ENCODE data around the gene MARCHF9. TPM values are rescaled to one million over a fixed set of nuclear protein-coding genes. Genes with fewer than 3 reads are reported as not detected.

MARCHF9 gene
- total and polyA plus RNA-seq, 2 donors (not counting 1 experiment from before 2014, with no cell fraction given) = 81.4 to 128 TPM

DNA sequence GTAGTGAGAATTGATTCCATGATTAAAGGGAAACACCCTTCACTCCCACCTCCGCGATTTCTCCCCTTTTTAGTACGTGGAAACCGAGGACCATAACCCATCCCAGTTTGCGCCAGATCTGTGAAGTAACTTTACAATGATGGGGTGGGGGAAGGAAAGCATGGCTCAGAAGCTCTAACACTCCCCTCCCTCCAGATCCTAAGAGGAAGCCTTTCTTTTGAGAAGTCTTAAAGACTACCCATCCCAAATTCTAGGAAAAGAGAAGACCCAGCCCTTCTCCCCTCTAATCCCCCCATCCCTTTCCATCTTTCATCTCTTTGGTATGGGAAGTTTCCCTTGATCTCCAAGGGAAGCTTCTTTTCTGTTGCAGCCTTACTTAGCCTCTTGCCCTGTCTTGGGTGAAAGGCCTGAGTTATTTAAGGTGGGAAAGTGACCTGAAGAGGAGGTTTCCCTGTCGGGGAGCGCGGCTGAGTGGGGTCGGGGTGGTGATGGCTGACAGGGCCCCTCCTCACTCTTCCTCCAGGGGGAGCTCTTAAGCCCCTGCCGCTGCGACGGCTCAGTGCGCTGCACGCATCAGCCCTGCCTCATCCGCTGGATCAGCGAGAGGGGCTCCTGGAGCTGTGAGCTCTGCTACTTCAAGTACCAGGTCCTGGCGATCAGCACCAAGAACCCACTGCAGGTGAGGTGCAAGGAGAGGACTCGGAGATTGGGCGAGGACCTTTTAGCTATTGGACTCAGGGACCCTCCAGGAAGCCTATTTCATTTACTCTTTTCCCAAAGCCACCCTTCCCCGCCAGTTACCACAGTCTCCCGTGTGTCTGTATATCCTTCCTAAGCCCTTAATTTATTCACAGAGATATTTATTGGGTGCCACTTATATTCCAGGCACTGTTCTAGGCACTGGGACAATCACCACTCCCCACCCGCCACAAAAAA, 1.8 kb downstream of the MARCHF9 start:
- no peaks in the 10 kb centered on the region for H3K27me3 Mint-ChIP-seq
- peak; percentile 78 for DNase-seq
- peaks cover 48% of the 10 kb centered on the region for H3K79me2 ChIP-seq (ENCODE audit: control insufficient read depth, insufficient read depth, low read length)
- peak overlapping the region; percentile 94 for H3K4me3 Mint-ChIP-seq
- ChIA-PET POLR2A (interaction anchor here (0.5 to 1.4 kb wide), 8 partner anchors 9 to 684 kb away, joined by 3 to 7 read pairs (median 4); partner anchors contain the start of genes ATP23, EEF1AKMT3, METTL1 and OS9), CTCF (interaction anchor here (0.8 to 2.6 kb wide), 23 partner anchors 8 to 232 kb away, joined by 3 to 37 read pairs (median 5); partner anchors contain the start of genes AVIL, CYP27B1, EEF1AKMT3 and METTL1)
- no peaks in the 10 kb centered on the region for H3K9me3 Mint-ChIP-seq (ENCODE audit: insufficient read depth)
- H3K27ac ChIP-seq (ENCODE audit: low read length in 2 of 2) = peak overlapping the region; percentile 78 to 90
- H3K4me2 ChIP-seq (replicated peaks; ENCODE audit: low read depth, low read length, poor library complexity, severe bottlenecking) = peak overlapping the region; percentile 90
- whole genome bisulfite sequencing (ENCODE audit: insufficient coverage) = 27% methylated on average over 10 of the region's 22 CpGs
- no peak for ATAC-seq (ENCODE audit: low read depth)
- H4K20me1 ChIP-seq (ENCODE audit: control insufficient read depth, insufficient read depth, low read length, poor library complexity, severe bottlenecking) = peaks cover 57% of the 10 kb centered on the region
- H3K4me1 Mint-ChIP-seq = peaks cover 59% of the 10 kb centered on the region
- peak overlapping the region; percentile 67 to 87 (median 85) for H3K4me3 ChIP-seq (ENCODE audit: control extremely low read depth in 1 of 5, extremely low read depth in 1 of 5, insufficient read depth in 1 of 5, low read depth in 2 of 5, low read length in 4 of 5)
- H3K9ac ChIP-seq (ENCODE audit: low read length) = peak overlapping the region; percentile 80
- H3K27ac Mint-ChIP-seq = peak overlapping the region; percentile 95
- TF ChIP-seq, protein P1, sequence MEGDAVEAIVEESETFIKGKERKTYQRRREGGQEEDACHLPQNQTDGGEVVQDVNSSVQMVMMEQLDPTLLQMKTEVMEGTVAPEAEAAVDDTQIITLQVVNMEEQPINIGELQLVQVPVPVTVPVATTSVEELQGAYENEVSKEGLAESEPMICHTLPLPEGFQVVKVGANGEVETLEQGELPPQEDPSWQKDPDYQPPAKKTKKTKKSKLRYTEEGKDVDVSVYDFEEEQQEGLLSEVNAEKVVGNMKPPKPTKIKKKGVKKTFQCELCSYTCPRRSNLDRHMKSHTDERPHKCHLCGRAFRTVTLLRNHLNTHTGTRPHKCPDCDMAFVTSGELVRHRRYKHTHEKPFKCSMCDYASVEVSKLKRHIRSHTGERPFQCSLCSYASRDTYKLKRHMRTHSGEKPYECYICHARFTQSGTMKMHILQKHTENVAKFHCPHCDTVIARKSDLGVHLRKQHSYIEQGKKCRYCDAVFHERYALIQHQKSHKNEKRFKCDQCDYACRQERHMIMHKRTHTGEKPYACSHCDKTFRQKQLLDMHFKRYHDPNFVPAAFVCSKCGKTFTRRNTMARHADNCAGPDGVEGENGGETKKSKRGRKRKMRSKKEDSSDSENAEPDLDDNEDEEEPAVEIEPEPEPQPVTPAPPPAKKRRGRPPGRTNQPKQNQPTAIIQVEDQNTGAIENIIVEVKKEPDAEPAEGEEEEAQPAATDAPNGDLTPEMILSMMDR (IDR thresholded peaks at IDR 0.05) = peak; percentile 82
- no peak for TF ChIP-seq EZH2 (IDR thresholded peaks at IDR 0.05; ENCODE audit: borderline replicate concordance, insufficient read depth, low read depth, low read length, poor library complexity, severe bottlenecking)
- no peaks in the 10 kb centered on the region for H3K27me3 ChIP-seq (replicated peaks in 1 of 4; ENCODE audit: control extremely low read depth in 1 of 4, control insufficient read depth in 3 of 4, insufficient read depth in 4 of 4, low read length in 3 of 4)
- no peaks in the 10 kb centered on the region for H3K9me3 ChIP-seq (ENCODE audit: control extremely low read depth in 1 of 3, control insufficient read depth in 2 of 3, insufficient read depth in 1 of 3, low read length in 2 of 3)
- H3K36me3 ChIP-seq (replicated peaks in 1 of 2; ENCODE audit: control extremely low read depth in 1 of 2, control insufficient read depth in 1 of 2, extremely low read depth in 1 of 2, insufficient read depth in 2 of 2, low read length in 1 of 2) = peaks cover 1 to 36% of the 10 kb centered on the region in 2 experiments
- H2AFZ ChIP-seq (ENCODE audit: insufficient read depth, low read depth, low read length, poor library complexity, severe bottlenecking) = peak overlapping the region; percentile 55
- H3K4me1 ChIP-seq (ENCODE audit: control insufficient read depth in 2 of 2, insufficient read depth in 2 of 2, low read length in 2 of 2) = peaks cover 36 to 55% of the 10 kb centered on the region in 2 donors
- intact Hi-C loops (cut with micrococcal nuclease) = loop anchor here (1.0 to 10.0 kb wide), 8 partner anchors 9 to 672 kb away; partner anchors contain the start of genes CTDSP2, GLI1, INHBE and MARS1
